ENCODE data around the gene CDKL4.
"Not testable (repeated sequence)": the region's sequence is repeated elsewhere in the genome, so short reads cannot be mapped to it uniquely, and the experiment has no call there.

- TF ChIP-seq POLR2A, CTCF, POLR2AphosphoS5 (IDR thresholded peaks at IDR 0.05): not testable (repeated sequence)
These were observed 102.8 kb downstream of the CDKL4 start for GRCh38 chr2:39140948-39141333.
